Measurements from ENCODE around the gene TYW3.

TYW3 gene

GRCh38 chr1:74732960-74733603 is at the start of gene TYW3, which contains the start of gene CRYZ:
Gene TYW3 (plus strand): TSS chr1:74733152. CDS start chr1:74733245, 93 bp downstream.
Gene CRYZ (minus strand): TSS chr1:74733050. CDS start chr1:74724821, 8,229 bp downstream.
- Histone ChIP-seq H3K27me3 (ENCODE audit: control insufficient read depth in 5 of 5, insufficient read depth in 4 of 5, low read length in 5 of 5) (no peaks in the 10 kb centered on the region), H3K4me1 (ENCODE audit: control insufficient read depth in 5 of 5, insufficient read depth in 5 of 5, low read length in 5 of 5) (peaks cover 7 to 49% (median 28%) of the 10 kb centered on the region in 5 donors), H3K36me3 (ENCODE audit: control insufficient read depth in 5 of 5, insufficient read depth in 5 of 5, low read length in 5 of 5) (peaks cover 8 to 12% (median 11%) of the 10 kb centered on the region in 5 donors), H3K9me3 (ENCODE audit: control insufficient read depth in 5 of 5, low read length in 5 of 5) (no peaks in the 10 kb centered on the region), H3K9ac (ENCODE audit: low read length in 5 of 5) (peak within 1 kb of the TSS; percentile 72 to 99 (median 95)), H3K4me3 (ENCODE audit: low read depth in 1 of 5, low read length in 5 of 5) (peak within 1 kb of the TSS; percentile 83 to 100 (median 99)), H3K27ac (ENCODE audit: low read depth, low read length) (peak within 1 kb of the TSS; percentile 96)

- Histone ChIP-seq H3K4me1 (ENCODE audit: control insufficient read depth in 5 of 5, insufficient read depth in 5 of 5, low read length in 5 of 5) (no peaks in the 10 kb centered on the region), H3K36me3 (ENCODE audit: control insufficient read depth in 5 of 5, insufficient read depth in 5 of 5, low read length in 5 of 5) (no peaks in the 10 kb centered on the region), H3K27me3 (ENCODE audit: control insufficient read depth in 5 of 5, insufficient read depth in 4 of 5, low read length in 5 of 5) (no peaks in the 10 kb centered on the region), H3K9me3 (ENCODE audit: control insufficient read depth in 5 of 5, low read length in 5 of 5) (no peaks in the 10 kb centered on the region), H3K27ac (ENCODE audit: low read depth, low read length) (no peak overlapping the region), H3K9ac (ENCODE audit: low read length in 5 of 5) (no peak overlapping the region), H3K4me3 (ENCODE audit: low read depth in 1 of 5, low read length in 5 of 5) (no peak overlapping the region)
Measured at GRCh38 chr1:74683656-74684055, 49.3 kb upstream of the TYW3 start.

- H3K4me3 ChIP-seq (ENCODE audit: low read depth in 1 of 5, low read length in 5 of 5): no peak overlapping the region
- no peak overlapping the region for H3K9ac ChIP-seq (ENCODE audit: low read length in 5 of 5)
- no peaks in the 10 kb centered on the region for H3K4me1 ChIP-seq (ENCODE audit: control insufficient read depth in 5 of 5, insufficient read depth in 5 of 5, low read length in 5 of 5)
- no peaks in the 10 kb centered on the region for H3K9me3 ChIP-seq (ENCODE audit: control insufficient read depth in 5 of 5, low read length in 5 of 5)
- no peaks in the 10 kb centered on the region for H3K27me3 ChIP-seq (ENCODE audit: control insufficient read depth in 5 of 5, insufficient read depth in 4 of 5, low read length in 5 of 5)
- no peaks in the 10 kb centered on the region for H3K36me3 ChIP-seq (ENCODE audit: control insufficient read depth in 5 of 5, insufficient read depth in 5 of 5, low read length in 5 of 5)
- no peak overlapping the region for H3K27ac ChIP-seq (ENCODE audit: low read depth, low read length)
Measured at GRCh38 chr1:74684301-74684700, 48.7 kb upstream of the TYW3 start.

- H3K27ac ChIP-seq (ENCODE audit: low read depth, low read length): no peak overlapping the region
- H3K4me3 ChIP-seq (ENCODE audit: low read depth in 1 of 5, low read length in 5 of 5): no peak overlapping the region
- H3K9me3 ChIP-seq (ENCODE audit: control insufficient read depth in 5 of 5, low read length in 5 of 5): no peaks in the 10 kb centered on the region
- peaks cover 0 to 3% (median 0%) of the 10 kb centered on the region in 5 donors for H3K4me1 ChIP-seq (ENCODE audit: control insufficient read depth in 5 of 5, insufficient read depth in 5 of 5, low read length in 5 of 5)
- H3K27me3 ChIP-seq (ENCODE audit: control insufficient read depth in 5 of 5, insufficient read depth in 4 of 5, low read length in 5 of 5): no peaks in the 10 kb centered on the region
- no peak overlapping the region for H3K9ac ChIP-seq (ENCODE audit: low read length in 5 of 5)
- H3K36me3 ChIP-seq (ENCODE audit: control insufficient read depth in 5 of 5, insufficient read depth in 5 of 5, low read length in 5 of 5): no peaks in the 10 kb centered on the region
Measured at GRCh38 chr1:74686928-74687327, 46.0 kb upstream of the TYW3 start.

GRCh38 chr1:74689621-74690363 is 43.2 kb upstream of the TYW3 start:
- no peak overlapping the region for H3K4me3 ChIP-seq (ENCODE audit: low read depth in 1 of 5, low read length in 5 of 5)
- no peaks in the 10 kb centered on the region for H3K27me3 ChIP-seq (ENCODE audit: control insufficient read depth in 5 of 5, insufficient read depth in 4 of 5, low read length in 5 of 5)
- H3K4me1 ChIP-seq (ENCODE audit: control insufficient read depth in 5 of 5, insufficient read depth in 5 of 5, low read length in 5 of 5): peaks cover 0 to 3% (median 0%) of the 10 kb centered on the region in 5 donors
- no peak overlapping the region for H3K9ac ChIP-seq (ENCODE audit: low read length in 5 of 5)
- H3K36me3 ChIP-seq (ENCODE audit: control insufficient read depth in 5 of 5, insufficient read depth in 5 of 5, low read length in 5 of 5): no peaks in the 10 kb centered on the region
- no peak overlapping the region for H3K27ac ChIP-seq (ENCODE audit: low read depth, low read length)
- H3K9me3 ChIP-seq (ENCODE audit: control insufficient read depth in 5 of 5, low read length in 5 of 5): no peaks in the 10 kb centered on the region

GRCh38 chr1:74690364-74690696 is 42.6 kb upstream of the TYW3 start:
- no peaks in the 10 kb centered on the region for H3K27me3 ChIP-seq (ENCODE audit: control insufficient read depth in 5 of 5, insufficient read depth in 4 of 5, low read length in 5 of 5)
- no peak overlapping the region for H3K9ac ChIP-seq (ENCODE audit: low read length in 5 of 5)
- no peaks in the 10 kb centered on the region for H3K36me3 ChIP-seq (ENCODE audit: control insufficient read depth in 5 of 5, insufficient read depth in 5 of 5, low read length in 5 of 5)
- H3K27ac ChIP-seq (ENCODE audit: low read depth, low read length): no peak overlapping the region
- peaks cover 0 to 3% (median 0%) of the 10 kb centered on the region in 5 donors for H3K4me1 ChIP-seq (ENCODE audit: control insufficient read depth in 5 of 5, insufficient read depth in 5 of 5, low read length in 5 of 5)
- H3K4me3 ChIP-seq (ENCODE audit: low read depth in 1 of 5, low read length in 5 of 5): no peak overlapping the region
- no peaks in the 10 kb centered on the region for H3K9me3 ChIP-seq (ENCODE audit: control insufficient read depth in 5 of 5, low read length in 5 of 5)

GRCh38 chr1:74690909-74691308 is 42.0 kb upstream of the TYW3 start:
- no peak overlapping the region for H3K9ac ChIP-seq (ENCODE audit: low read length in 5 of 5)
- H3K4me1 ChIP-seq (ENCODE audit: control insufficient read depth in 5 of 5, insufficient read depth in 5 of 5, low read length in 5 of 5): peaks cover 0 to 3% (median 0%) of the 10 kb centered on the region in 5 donors
- H3K27me3 ChIP-seq (ENCODE audit: control insufficient read depth in 5 of 5, insufficient read depth in 4 of 5, low read length in 5 of 5): no peaks in the 10 kb centered on the region
- H3K9me3 ChIP-seq (ENCODE audit: control insufficient read depth in 5 of 5, low read length in 5 of 5): no peaks in the 10 kb centered on the region
- no peaks in the 10 kb centered on the region for H3K36me3 ChIP-seq (ENCODE audit: control insufficient read depth in 5 of 5, insufficient read depth in 5 of 5, low read length in 5 of 5)
- H3K4me3 ChIP-seq (ENCODE audit: low read depth in 1 of 5, low read length in 5 of 5): no peak overlapping the region
- no peak overlapping the region for H3K27ac ChIP-seq (ENCODE audit: low read depth, low read length)

- H3K27me3 ChIP-seq (ENCODE audit: control insufficient read depth in 5 of 5, insufficient read depth in 4 of 5, low read length in 5 of 5): no peaks in the 10 kb centered on the region
- no peaks in the 10 kb centered on the region for H3K9me3 ChIP-seq (ENCODE audit: control insufficient read depth in 5 of 5, low read length in 5 of 5)
- H3K27ac ChIP-seq (ENCODE audit: low read depth, low read length): no peak overlapping the region
- no peaks in the 10 kb centered on the region for H3K36me3 ChIP-seq (ENCODE audit: control insufficient read depth in 5 of 5, insufficient read depth in 5 of 5, low read length in 5 of 5)
- H3K4me3 ChIP-seq (ENCODE audit: low read depth in 1 of 5, low read length in 5 of 5): no peak overlapping the region
- H3K9ac ChIP-seq (ENCODE audit: low read length in 5 of 5): no peak overlapping the region
- peaks cover 0 to 3% (median 0%) of the 10 kb centered on the region in 5 donors for H3K4me1 ChIP-seq (ENCODE audit: control insufficient read depth in 5 of 5, insufficient read depth in 5 of 5, low read length in 5 of 5)
Measured at GRCh38 chr1:74693473-74693872, 39.5 kb upstream of the TYW3 start.

- no peaks in the 10 kb centered on the region for H3K9me3 ChIP-seq (ENCODE audit: control insufficient read depth in 5 of 5, low read length in 5 of 5)
- no peaks in the 10 kb centered on the region for H3K27me3 ChIP-seq (ENCODE audit: control insufficient read depth in 5 of 5, insufficient read depth in 4 of 5, low read length in 5 of 5)
- H3K4me3 ChIP-seq (ENCODE audit: low read depth in 1 of 5, low read length in 5 of 5): no peak overlapping the region
- H3K36me3 ChIP-seq (ENCODE audit: control insufficient read depth in 5 of 5, insufficient read depth in 5 of 5, low read length in 5 of 5): peaks cover 2 to 12% (median 4%) of the 10 kb centered on the region in 5 donors
- H3K9ac ChIP-seq (ENCODE audit: low read length in 5 of 5): no peak overlapping the region
- no peaks in the 10 kb centered on the region for H3K4me1 ChIP-seq (ENCODE audit: control insufficient read depth in 5 of 5, insufficient read depth in 5 of 5, low read length in 5 of 5)
- no peak overlapping the region for H3K27ac ChIP-seq (ENCODE audit: low read depth, low read length)
Measured at GRCh38 chr1:74697832-74698231, 35.1 kb upstream of the TYW3 start.

GRCh38 chr1:74699331-74699730 is 33.6 kb upstream of the TYW3 start:
- H3K9ac ChIP-seq (ENCODE audit: low read length in 5 of 5): no peak overlapping the region
- H3K4me1 ChIP-seq (ENCODE audit: control insufficient read depth in 5 of 5, insufficient read depth in 5 of 5, low read length in 5 of 5): no peaks in the 10 kb centered on the region
- no peaks in the 10 kb centered on the region for H3K27me3 ChIP-seq (ENCODE audit: control insufficient read depth in 5 of 5, insufficient read depth in 4 of 5, low read length in 5 of 5)
- H3K36me3 ChIP-seq (ENCODE audit: control insufficient read depth in 5 of 5, insufficient read depth in 5 of 5, low read length in 5 of 5): peaks cover 10 to 27% (median 18%) of the 10 kb centered on the region in 5 donors
- no peak overlapping the region for H3K4me3 ChIP-seq (ENCODE audit: low read depth in 1 of 5, low read length in 5 of 5)
- no peaks in the 10 kb centered on the region for H3K9me3 ChIP-seq (ENCODE audit: control insufficient read depth in 5 of 5, low read length in 5 of 5)
- no peak overlapping the region for H3K27ac ChIP-seq (ENCODE audit: low read depth, low read length)

Measured in subcutaneous abdominal adipose tissue (tissue), 5 donors.